Uterus (tissue), 2 donors: Measurements from ENCODE around the gene SRPK3.

Experiments
- CTCF ChIP-seq, 4 experiments: fragments of 200-600 bp in 2 of 4; fragments of 450-650 bp in 2 of 4; sonication (generic) in 2 of 4; IDR thresholded peaks; one replicate each; pipeline ENCODE4 v1.5.1; 2016 to 2019; ENCODE audit warnings: antibody characterized with exemption in 4 of 4, mild to moderate bottlenecking in 2 of 4, moderate library complexity in 1 of 4
- POLR2A ChIP-seq, 2 donors: fragments of 450-650 bp; IDR thresholded peaks; one replicate each; pipeline ENCODE4 v1.6.1; 2016; ENCODE audit warnings: antibody characterized with exemption in 2 of 2, mild to moderate bottlenecking in 1 of 2, moderate library complexity in 1 of 2

DNA sequence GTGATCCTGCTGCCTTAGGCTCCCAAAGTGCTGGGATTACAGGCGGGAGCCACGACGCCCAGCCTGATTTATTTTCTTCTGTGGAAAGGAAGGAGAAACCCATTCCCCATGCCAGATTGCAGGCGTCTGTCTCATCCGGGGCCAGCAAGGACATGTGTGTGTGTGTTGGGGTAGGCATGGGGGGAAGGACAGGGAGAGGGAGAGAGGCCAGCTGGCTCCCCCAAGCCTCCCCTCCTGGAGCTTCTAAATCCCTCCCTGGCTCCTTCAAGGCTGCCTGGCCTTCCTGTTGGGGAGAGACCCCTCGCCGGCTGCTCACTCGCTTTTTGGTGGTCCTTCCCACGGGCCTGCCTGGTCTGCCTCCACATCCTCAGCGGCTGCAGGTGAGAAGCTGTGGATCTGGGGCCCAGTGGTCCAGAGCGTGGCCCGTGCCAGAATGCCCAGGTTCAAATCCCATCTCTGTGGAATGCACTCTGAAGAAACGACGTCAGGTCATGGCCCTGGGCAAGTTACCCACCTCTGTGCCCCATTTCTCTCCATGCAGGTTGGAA is 18.1 kb upstream of the SRPK3 start:
- TF ChIP-seq CTCF (IDR thresholded peaks at IDR 0.05) (no peak), POLR2A (IDR thresholded peaks at IDR 0.05) (no peak)
